HepG2 (cell line): ENCODE measurements around the gene SAMD4A. TPM values are rescaled to one million over a fixed set of nuclear protein-coding genes. Genes with fewer than 3 reads are reported as not detected.

ENCODE experiments used
- ATAC-seq: fragments of 200-7000 bp; cut with Tn5 transposase; 3 replicates; pipeline ENCODE4 v1.9.1; 2020; ENCODE audit warnings: mild to moderate bottlenecking, moderate library complexity
- BruUV-seq: library from RNA; stranded (reverse); fragments of 400-500 nt; replicated peaks from 2 replicates; lab custom pipeline; 2021; lab: Mats Ljungman, UMichigan
- CTCF ChIA-PET: fragments of 300-600 bp; formaldehyde crosslinking; extraction: SDS; loops from one replicate; lab custom pipeline; 2021; ENCODE audit warnings: low total read pairs, inconsistent platforms, low intra/inter-chr PET ratio; lab: Yijun Ruan, JAX
- POLR2A ChIA-PET: fragments of 350-600 bp; sonication (Branson Sonifier 250); formaldehyde crosslinking; loops from one replicate; lab custom pipeline; 2020; ENCODE audit warnings: antibody characterized with exemption, inconsistent platforms; lab: Yijun Ruan, JAX
- DNase-seq: peaks from one replicate; pipeline ENCODE4 v3.0.0-alpha.2; 2015; ENCODE audit warnings: low spot score
- FAIRE-seq: peaks from 3 replicates; lab custom pipeline; 2011; peaks lifted over from hg19 to GRCh38; lab: Jason Lieb, UNC
- H2AFZ ChIP-seq: one replicate; pipeline ENCODE4 v1.6.1; 2011; ENCODE audit warnings: low read length, inconsistent platforms
- H3K27ac ChIP-seq: fragments of 300-600 bp; 3 replicates; pipeline ENCODE4 v1.8.0; 2011; ENCODE audit warnings: mixed run types, mild to moderate bottlenecking, mixed read lengths, low read length, inconsistent platforms; ENCODE audit not compliant: insufficient read depth; ENCODE audit errors: extremely low read length
- H3K27me3 ChIP-seq, 2 experiments: fragments of 200-600 bp in 1 of 2; 2 replicates in 1 of 2; 3 replicates in 1 of 2; pipeline versions ENCODE4 v1.6.0 to v1.8.0; 2011; ENCODE audit warnings: low read length in 2 of 2, mild to moderate bottlenecking in 2 of 2, moderate library complexity in 2 of 2, inconsistent platforms in 1 of 2; ENCODE audit not compliant: insufficient read depth in 2 of 2, control insufficient read depth in 1 of 2
- H3K36me3 ChIP-seq, 2 experiments: fragments of 200-600 bp in 1 of 2; replicated peaks in 1 of 2; 2 replicates in 1 of 2; 3 replicates in 1 of 2; pipeline versions ENCODE4 v1.5.1 to v1.8.0; 2011; ENCODE audit warnings: low read length in 2 of 2, inconsistent platforms in 1 of 2; ENCODE audit not compliant: insufficient read depth in 2 of 2, control insufficient read depth in 1 of 2
- H3K4me1 ChIP-seq: 2 replicates; pipeline ENCODE4 v1.5.1; 2012; ENCODE audit warnings: low read length, inconsistent platforms; ENCODE audit not compliant: insufficient read depth
- H3K4me2 ChIP-seq: 2 replicates; pipeline ENCODE4 v1.6.0; 2011; ENCODE audit warnings: low read depth, low read length, inconsistent platforms
- H3K4me3 ChIP-seq, 3 experiments: fragments of 200-600 bp in 1 of 3; sonication (generic), shearing (Covaris generic) in 1 of 3; replicated peaks in 1 of 3; 2 replicates each; pipeline ENCODE4 v1.5.1; 2011 to 2016; ENCODE audit warnings: low read length in 3 of 3, inconsistent platforms in 2 of 3, low read depth in 2 of 3, mild to moderate bottlenecking in 2 of 3, control low read depth in 1 of 3, mixed read lengths in 1 of 3; ENCODE audit not compliant: insufficient read depth in 1 of 3
- H3K79me2 ChIP-seq: one replicate; pipeline ENCODE4 v1.6.1; 2011; ENCODE audit warnings: low read length, inconsistent platforms; ENCODE audit not compliant: insufficient read depth
- H3K9ac ChIP-seq: 2 replicates; pipeline ENCODE4 v1.6.0; 2011; ENCODE audit warnings: mild to moderate bottlenecking, low read depth, low read length, inconsistent platforms; ENCODE audit not compliant: insufficient read depth
- H3K9me3 ChIP-seq: 2 replicates; pipeline ENCODE4 v1.5.1; 2012; ENCODE audit warnings: mild to moderate bottlenecking, low read length
- H4K20me1 ChIP-seq: 2 replicates; pipeline ENCODE4 v1.6.0; 2011; ENCODE audit warnings: inconsistent platforms, mild to moderate bottlenecking, low read length, moderate library complexity; ENCODE audit not compliant: insufficient read depth
- BCL6 ChIP-seq: IDR thresholded peaks from 2 replicates; pipeline ENCODE4 v1.6.1; 2016; ENCODE audit warnings: missing genetic modification reagents, missing compliant biosample characterization
- ELF1 ChIP-seq: sonication (generic); formaldehyde crosslinking; IDR thresholded peaks from 2 replicates; pipeline ENCODE4 v1.4.0; 2020; ENCODE audit warnings: missing genetic modification reagents
- KLF13 ChIP-seq: sonication (generic); formaldehyde crosslinking; IDR thresholded peaks from 2 replicates; pipeline ENCODE4 v1.4.0; 2020; ENCODE audit warnings: mild to moderate bottlenecking, missing genetic modification reagents
- MAFF ChIP-seq: IDR thresholded peaks from 2 replicates; pipeline ENCODE4 v1.6.1; 2011; ENCODE audit warnings: low read depth, low read length, improper control_type of control experiment
- MAFK ChIP-seq, 2 experiments: IDR thresholded peaks in 1 of 2; conservative IDR thresholded peaks in 1 of 2; 2 replicates each; pipeline ENCODE4 v1.6.1; 2011; ENCODE audit warnings: improper control_type of control experiment in 2 of 2, low read length in 2 of 2
- MXD4 ChIP-seq: IDR thresholded peaks from 2 replicates; pipeline ENCODE4 v1.6.1; 2016; ENCODE audit warnings: mild to moderate bottlenecking, missing biosample characterization, missing genetic modification reagents
- NR2C2 ChIP-seq: sonication (generic); formaldehyde crosslinking; IDR thresholded peaks from 2 replicates; pipeline ENCODE4 v1.4.0; 2020; ENCODE audit warnings: missing genetic modification reagents, mild to moderate bottlenecking, moderate library complexity, borderline replicate concordance
- NR2F2 ChIP-seq: IDR thresholded peaks from 2 replicates; pipeline ENCODE4 v1.6.1; 2012; ENCODE audit warnings: low read depth, inconsistent platforms, borderline replicate concordance
- TBP ChIP-seq: sonication (generic); formaldehyde crosslinking; IDR thresholded peaks from 2 replicates; pipeline ENCODE4 v1.5.0; 2020; ENCODE audit warnings: missing genetic modification reagents
- ZNF343 ChIP-seq: sonication (generic); formaldehyde crosslinking; IDR thresholded peaks from 2 replicates; pipeline ENCODE4 v1.4.0; 2020; ENCODE audit warnings: mild to moderate bottlenecking, missing genetic modification reagents
- ZNF552 ChIP-seq: sonication (generic); formaldehyde crosslinking; IDR thresholded peaks from 2 replicates; pipeline ENCODE4 v1.9.0; 2022; ENCODE audit warnings: missing genetic modification reagents, mild to moderate bottlenecking, borderline replicate concordance
- WGBS: methylation state at CpG from one replicate; pipeline ENCODE4 v1.1.6; 2017; ENCODE audit warnings: low lambda C conversion rate; 5-methylcytosine and 5-hydroxymethylcytosine counted together
- in situ Hi-C: cut with HindIII; loops from 2 replicates; pipeline ENCODE4 v1.10.0; 2017; ENCODE audit warnings: low pct_unique_long_range_greater_than_20kb; ENCODE audit not compliant: extremely low pct_ligation_motif_present
- intact Hi-C: fragments of 100-400 bp; cut with micrococcal nuclease; formaldehyde crosslinking; loops from one replicate; pipeline ENCODE4 v1.10.0; 2022; ENCODE audit not compliant: unreplicated experiment
- polyA plus RNA-seq, 8 experiments: library from polyadenylated mRNA; depleted of rRNA in 3 of 8; stranded (reverse) in 7 of 8; unstranded in 1 of 8; fragments of >200 nt; fragmentation: Illumina TruSeq in 4 of 8; extraction: Trizol in 4 of 8; gene quantifications; 2 replicates each; pipeline versions ENCODE4 v1.2.1 to v1.2.3, GENCODE V29; 2011 to 2016; ENCODE audit warnings: low read depth in 4 of 8, missing spikeins in 1 of 8, mixed read lengths in 1 of 8; ENCODE audit not compliant: insufficient read depth in 1 of 8
- total RNA-seq, 5 experiments: library from RNA; depleted of rRNA; stranded (reverse); fragments of >200 nt; fragmentation: Illumina TruSeq; extraction: Trizol; gene quantifications; 2 replicates each; pipeline ENCODE4 v1.2.3, GENCODE V29; 2016; ENCODE audit warnings: low read depth in 1 of 5
- TF ChIP-seq, protein P1 (sequence below): sonication (generic); formaldehyde crosslinking; IDR thresholded peaks from 2 replicates; pipeline ENCODE4 v1.5.0; 2020; ENCODE audit warnings: missing genetic modification reagents

Gene SAMD4A
- total and polyA plus RNA-seq, 2 of the 13 experiments (the other 11 are each of a cell fraction or from before 2014, with no cell fraction given): 11.8 to 13.0 TPM

DNA sequence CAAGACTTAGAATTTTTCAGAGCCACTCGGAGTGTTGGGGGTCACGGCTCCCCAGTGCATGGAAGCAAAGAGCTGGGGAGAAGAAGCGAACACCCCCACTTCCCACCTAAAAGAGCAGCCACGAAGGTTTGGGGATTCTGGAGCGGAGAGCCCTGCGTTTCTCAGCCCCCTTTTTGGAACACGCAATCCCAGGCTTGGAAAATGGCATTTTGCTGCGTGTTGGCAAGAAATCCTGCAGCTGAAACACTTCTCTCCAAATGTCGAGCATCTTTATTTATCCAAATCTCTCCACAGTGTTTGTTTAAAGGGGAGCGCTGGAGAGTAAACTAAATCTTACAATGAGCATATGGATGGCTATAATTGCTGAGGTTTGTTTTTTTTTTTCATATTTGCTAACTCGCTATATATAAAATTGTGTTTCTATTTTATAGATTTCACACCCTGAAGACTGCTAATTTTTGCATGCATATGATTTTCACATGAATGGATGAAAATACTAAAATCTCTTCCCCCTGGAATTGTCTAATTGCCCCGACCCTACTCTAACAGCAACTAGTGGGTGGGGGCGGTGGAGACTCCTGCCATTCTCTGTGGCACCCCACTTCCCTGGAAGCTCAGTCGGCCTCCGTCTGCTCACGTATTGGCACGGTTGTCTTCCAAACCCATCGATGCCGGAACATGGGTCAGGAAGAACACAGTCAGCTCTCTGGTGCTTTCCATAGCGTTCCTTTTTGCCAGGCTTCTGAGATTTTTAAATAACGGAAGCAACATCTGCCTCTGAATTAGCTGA, 215.2 kb downstream of the SAMD4A start:
- TF ChIP-seq KLF13 (CRISPR knock-in tag) (no peak), TBP (CRISPR knock-in tag) (no peak), ZNF343 (CRISPR knock-in tag) (no peak), MXD4 (CRISPR knock-in tag) (no peak), MAFF (0 out of 2 replicates have a peak, but pooled peaks have one; percentile 28), BCL6 (CRISPR knock-in tag) (no peak), NR2F2 (no peak), ZNF552 (no peak), NR2C2 (CRISPR knock-in tag) (no peak), ELF1 (no peak), MAFK (conservative IDR thresholded peaks at IDR 0.05 in 1 of 2, IDR thresholded peaks at IDR 0.05 in 1 of 2; ENCODE audit: low read length in 2 of 2) (peak; percentile 0 to 59; a peak in 2 of 4 replicates)
- TF ChIP-seq, protein P1, sequence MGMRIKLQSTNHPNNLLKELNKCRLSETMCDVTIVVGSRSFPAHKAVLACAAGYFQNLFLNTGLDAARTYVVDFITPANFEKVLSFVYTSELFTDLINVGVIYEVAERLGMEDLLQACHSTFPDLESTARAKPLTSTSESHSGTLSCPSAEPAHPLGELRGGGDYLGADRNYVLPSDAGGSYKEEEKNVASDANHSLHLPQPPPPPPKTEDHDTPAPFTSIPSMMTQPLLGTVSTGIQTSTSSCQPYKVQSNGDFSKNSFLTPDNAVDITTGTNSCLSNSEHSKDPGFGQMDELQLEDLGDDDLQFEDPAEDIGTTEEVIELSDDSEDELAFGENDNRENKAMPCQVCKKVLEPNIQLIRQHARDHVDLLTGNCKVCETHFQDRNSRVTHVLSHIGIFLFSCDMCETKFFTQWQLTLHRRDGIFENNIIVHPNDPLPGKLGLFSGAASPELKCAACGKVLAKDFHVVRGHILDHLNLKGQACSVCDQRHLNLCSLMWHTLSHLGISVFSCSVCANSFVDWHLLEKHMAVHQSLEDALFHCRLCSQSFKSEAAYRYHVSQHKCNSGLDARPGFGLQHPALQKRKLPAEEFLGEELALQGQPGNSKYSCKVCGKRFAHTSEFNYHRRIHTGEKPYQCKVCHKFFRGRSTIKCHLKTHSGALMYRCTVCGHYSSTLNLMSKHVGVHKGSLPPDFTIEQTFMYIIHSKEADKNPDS (CRISPR knock-in tag): no peak
- no peaks in the 10 kb centered on the region for H3K79me2 ChIP-seq
- no TSS peak for BruUV-seq
- peaks cover 53 to 96% of the 10 kb centered on the region in 2 experiments for H3K36me3 ChIP-seq
- no peak overlapping the region for H2AFZ ChIP-seq
- POLR2A ChIA-PET: no interaction called here
- peaks cover 7% of the 10 kb centered on the region; the same call in 1 of the 2 replicates for H3K4me1 ChIP-seq
- in situ Hi-C loops (no loop called here), intact Hi-C loops (no loop called here)
- DNase-seq: no peak
- no peak overlapping the region for H3K9ac ChIP-seq
- H4K20me1 ChIP-seq: no peaks in the 10 kb centered on the region
- CTCF ChIA-PET: no interaction called here
- 85% methylated on average over 21 of the region's 21 CpGs for WGBS
- H3K4me3 ChIP-seq: no peak overlapping the region
- no peaks in the 10 kb centered on the region for H3K9me3 ChIP-seq
- H3K27ac ChIP-seq: no peak overlapping the region
- FAIRE-seq: no peak
- H3K4me2 ChIP-seq: no peak overlapping the region
- no peaks in the 10 kb centered on the region for H3K27me3 ChIP-seq
- no peak for ATAC-seq
